HepG2 (cell line): Measurements from ENCODE around the gene CIROP. TPM values are rescaled to one million over a fixed set of nuclear protein-coding genes. Genes with fewer than 3 reads are reported as not detected.

ENCODE experiments used
- ATAC-seq: fragments of 200-7000 bp; cut with Tn5 transposase; 3 replicates; pipeline ENCODE4 v1.9.1; 2020; ENCODE audit warnings: mild to moderate bottlenecking, moderate library complexity
- BruUV-seq: library from RNA; stranded (reverse); fragments of 400-500 nt; replicated peaks from 2 replicates; lab custom pipeline; 2021; lab: Mats Ljungman, UMichigan
- CTCF ChIA-PET: fragments of 300-600 bp; formaldehyde crosslinking; extraction: SDS; loops from one replicate; lab custom pipeline; 2021; ENCODE audit warnings: low total read pairs, inconsistent platforms, low intra/inter-chr PET ratio; lab: Yijun Ruan, JAX
- POLR2A ChIA-PET: fragments of 350-600 bp; sonication (Branson Sonifier 250); formaldehyde crosslinking; loops from one replicate; lab custom pipeline; 2020; ENCODE audit warnings: antibody characterized with exemption, inconsistent platforms; lab: Yijun Ruan, JAX
- DNase-seq: peaks from one replicate; pipeline ENCODE4 v3.0.0-alpha.2; 2015; ENCODE audit warnings: low spot score
- FAIRE-seq: peaks from 3 replicates; lab custom pipeline; 2011; peaks lifted over from hg19 to GRCh38; lab: Jason Lieb, UNC
- H2AFZ ChIP-seq: one replicate; pipeline ENCODE4 v1.6.1; 2011; ENCODE audit warnings: low read length, inconsistent platforms
- H3K27ac ChIP-seq: fragments of 300-600 bp; 3 replicates; pipeline ENCODE4 v1.8.0; 2011; ENCODE audit warnings: mixed run types, mild to moderate bottlenecking, mixed read lengths, low read length, inconsistent platforms; ENCODE audit not compliant: insufficient read depth; ENCODE audit errors: extremely low read length
- H3K27me3 ChIP-seq, 2 experiments: fragments of 200-600 bp in 1 of 2; 2 replicates in 1 of 2; 3 replicates in 1 of 2; pipeline versions ENCODE4 v1.6.0 to v1.8.0; 2011; ENCODE audit warnings: low read length in 2 of 2, mild to moderate bottlenecking in 2 of 2, moderate library complexity in 2 of 2, inconsistent platforms in 1 of 2; ENCODE audit not compliant: insufficient read depth in 2 of 2, control insufficient read depth in 1 of 2
- H3K36me3 ChIP-seq, 2 experiments: fragments of 200-600 bp in 1 of 2; replicated peaks in 1 of 2; 2 replicates in 1 of 2; 3 replicates in 1 of 2; pipeline versions ENCODE4 v1.5.1 to v1.8.0; 2011; ENCODE audit warnings: low read length in 2 of 2, inconsistent platforms in 1 of 2; ENCODE audit not compliant: insufficient read depth in 2 of 2, control insufficient read depth in 1 of 2
- H3K4me1 ChIP-seq: 2 replicates; pipeline ENCODE4 v1.5.1; 2012; ENCODE audit warnings: low read length, inconsistent platforms; ENCODE audit not compliant: insufficient read depth
- H3K4me2 ChIP-seq: 2 replicates; pipeline ENCODE4 v1.6.0; 2011; ENCODE audit warnings: low read depth, low read length, inconsistent platforms
- H3K4me3 ChIP-seq, 3 experiments: fragments of 200-600 bp in 1 of 3; sonication (generic), shearing (Covaris generic) in 1 of 3; replicated peaks in 1 of 3; 2 replicates each; pipeline ENCODE4 v1.5.1; 2011 to 2016; ENCODE audit warnings: low read length in 3 of 3, inconsistent platforms in 2 of 3, low read depth in 2 of 3, mild to moderate bottlenecking in 2 of 3, control low read depth in 1 of 3, mixed read lengths in 1 of 3; ENCODE audit not compliant: insufficient read depth in 1 of 3
- H3K79me2 ChIP-seq: one replicate; pipeline ENCODE4 v1.6.1; 2011; ENCODE audit warnings: low read length, inconsistent platforms; ENCODE audit not compliant: insufficient read depth
- H3K9ac ChIP-seq: 2 replicates; pipeline ENCODE4 v1.6.0; 2011; ENCODE audit warnings: mild to moderate bottlenecking, low read depth, low read length, inconsistent platforms; ENCODE audit not compliant: insufficient read depth
- H3K9me3 ChIP-seq: 2 replicates; pipeline ENCODE4 v1.5.1; 2012; ENCODE audit warnings: mild to moderate bottlenecking, low read length
- H4K20me1 ChIP-seq: 2 replicates; pipeline ENCODE4 v1.6.0; 2011; ENCODE audit warnings: inconsistent platforms, mild to moderate bottlenecking, low read length, moderate library complexity; ENCODE audit not compliant: insufficient read depth
- BCL6 ChIP-seq: IDR thresholded peaks from 2 replicates; pipeline ENCODE4 v1.6.1; 2016; ENCODE audit warnings: missing genetic modification reagents, missing compliant biosample characterization
- EZH2 ChIP-seq: conservative IDR thresholded peaks from 2 replicates; pipeline ENCODE4 v1.6.1; 2012; ENCODE audit warnings: mild to moderate bottlenecking, low read depth, low read length, moderate library complexity
- KMT2A ChIP-seq: sonication (generic); formaldehyde crosslinking; IDR thresholded peaks from 2 replicates; pipeline ENCODE4 v1.4.0; 2020; ENCODE audit warnings: missing genetic modification reagents
- ZNF331 ChIP-seq: sonication (generic); formaldehyde crosslinking; IDR thresholded peaks from 2 replicates; pipeline ENCODE4 v1.4.0; 2020; ENCODE audit warnings: missing genetic modification reagents
- ZNF572 ChIP-seq: sonication (generic); formaldehyde crosslinking; IDR thresholded peaks from 2 replicates; pipeline ENCODE4 v1.5.1; 2020; ENCODE audit warnings: mild to moderate bottlenecking, missing genetic modification reagents
- WGBS: methylation state at CpG from one replicate; pipeline ENCODE4 v1.1.6; 2017; ENCODE audit warnings: low lambda C conversion rate; 5-methylcytosine and 5-hydroxymethylcytosine counted together
- in situ Hi-C: cut with HindIII; loops from 2 replicates; pipeline ENCODE4 v1.10.0; 2017; ENCODE audit warnings: low pct_unique_long_range_greater_than_20kb; ENCODE audit not compliant: extremely low pct_ligation_motif_present
- intact Hi-C: fragments of 100-400 bp; cut with micrococcal nuclease; formaldehyde crosslinking; loops from one replicate; pipeline ENCODE4 v1.10.0; 2022; ENCODE audit not compliant: unreplicated experiment
- polyA plus RNA-seq, 8 experiments: library from polyadenylated mRNA; depleted of rRNA in 3 of 8; stranded (reverse) in 7 of 8; unstranded in 1 of 8; fragments of >200 nt; fragmentation: Illumina TruSeq in 4 of 8; extraction: Trizol in 4 of 8; gene quantifications; 2 replicates each; pipeline versions ENCODE4 v1.2.1 to v1.2.3, GENCODE V29; 2011 to 2016; ENCODE audit warnings: low read depth in 4 of 8, missing spikeins in 1 of 8, mixed read lengths in 1 of 8; ENCODE audit not compliant: insufficient read depth in 1 of 8
- total RNA-seq, 5 experiments: library from RNA; depleted of rRNA; stranded (reverse); fragments of >200 nt; fragmentation: Illumina TruSeq; extraction: Trizol; gene quantifications; 2 replicates each; pipeline ENCODE4 v1.2.3, GENCODE V29; 2016; ENCODE audit warnings: low read depth in 1 of 5
- TF ChIP-seq, protein P1 (sequence below): sonication (generic); formaldehyde crosslinking; IDR thresholded peaks from 2 replicates; pipeline ENCODE4 v1.4.0; 2020; ENCODE audit warnings: missing genetic modification reagents

The CIROP gene
- total and polyA plus RNA-seq, 2 of the 13 experiments (the other 11 are each of a cell fraction or from before 2014, with no cell fraction given) = 0.07 TPM; not detected in 1

DNA sequence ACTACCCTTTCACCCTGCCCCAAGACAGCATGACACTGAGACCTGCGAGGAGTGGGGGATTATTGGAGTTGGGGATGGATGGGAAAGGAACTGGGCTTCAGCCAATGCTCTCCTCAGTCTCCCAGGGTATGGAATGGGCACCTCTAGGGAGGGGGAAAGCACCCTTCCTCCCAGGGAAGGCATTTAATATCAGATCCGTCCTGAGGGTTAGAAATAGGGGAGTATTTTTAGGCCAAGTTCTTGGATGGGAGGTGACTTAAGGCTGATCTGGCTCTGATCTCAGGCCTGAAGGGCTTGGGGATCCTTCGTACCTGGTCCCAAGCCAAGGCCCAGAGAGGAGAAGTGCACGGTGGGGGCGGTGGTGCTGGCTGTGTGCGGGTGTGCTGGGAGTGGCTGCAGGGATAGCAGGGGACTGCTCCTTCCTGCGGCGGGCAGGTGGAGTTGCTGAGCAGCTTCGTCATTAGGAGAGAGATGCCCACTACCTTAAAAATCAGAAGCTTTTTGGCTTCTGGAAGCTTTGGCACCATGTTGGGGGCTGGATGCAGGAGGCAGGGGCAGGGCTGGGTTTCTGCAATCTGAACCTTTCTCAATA is 21.2 kb upstream of the CIROP start:
- in situ Hi-C loops (no loop called here), intact Hi-C loops (no loop called here)
- WGBS = 1% methylated on average over 9 of the region's 9 CpGs
- Histone ChIP-seq H2AFZ (no peak overlapping the region), H3K9ac (no peak overlapping the region), H3K27ac (no peak overlapping the region), H3K9me3 (no peaks in the 10 kb centered on the region), H3K4me1 (no peaks in the 10 kb centered on the region), H3K4me2 (no peak overlapping the region), H3K79me2 (no peaks in the 10 kb centered on the region), H4K20me1 (no peaks in the 10 kb centered on the region), H3K36me3 (no peaks in the 10 kb centered on the region), H3K4me3 (no peak overlapping the region), H3K27me3 (peaks cover 43 to 97% of the 10 kb centered on the region in 2 experiments)
- ChIA-PET CTCF (no interaction called here), POLR2A (interaction anchor here (1.3 kb wide), 1 partner anchor 31 kb away, joined by 5 read pairs; the partner anchor contains the start of genes ACIN1 and C14orf119)
- TF ChIP-seq KMT2A (CRISPR knock-in tag) = 0 out of 2 replicates have a peak, but pooled peaks have one; percentile 29
- 0 out of 2 replicates have a peak, but pooled peaks have one; percentile 42 for TF ChIP-seq ZNF572 (CRISPR knock-in tag)
- TF ChIP-seq EZH2 = peak; percentile 95
- TF ChIP-seq ZNF331 (CRISPR knock-in tag) = no peak
- no peak for TF ChIP-seq BCL6 (CRISPR knock-in tag)
- DNase-seq = no peak
- FAIRE-seq = no peak
- BruUV-seq = no TSS peak
- ATAC-seq = peak; percentile 70

DNA sequence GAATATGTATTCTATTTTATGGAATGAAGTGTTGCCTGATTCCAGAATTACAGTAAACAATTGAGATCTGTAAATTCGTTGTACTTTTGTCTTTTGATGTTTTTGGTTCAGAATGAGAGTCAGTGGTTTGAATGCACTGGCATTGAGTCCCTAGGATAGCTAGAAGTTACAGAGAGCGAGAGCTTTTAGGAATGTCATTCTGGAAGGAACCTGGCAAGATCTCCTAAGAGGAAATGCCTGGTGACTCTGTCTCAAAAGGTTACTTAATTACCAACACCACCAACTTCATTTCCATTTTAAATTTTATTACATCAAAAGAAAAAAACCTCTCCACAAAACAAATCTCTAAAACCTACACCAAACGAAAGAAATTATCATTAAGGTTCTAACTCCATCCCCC is 20.2 kb upstream of the CIROP start:
- DNase-seq = no peak
- ATAC-seq = no peak
- Histone ChIP-seq H3K27ac (no peak overlapping the region), H3K4me3 (no peak overlapping the region), H2AFZ (no peak overlapping the region), H3K79me2 (no peaks in the 10 kb centered on the region), H3K4me2 (no peak overlapping the region), H4K20me1 (no peaks in the 10 kb centered on the region), H3K4me1 (peaks cover under 1% of the 10 kb centered on the region; the same call in 1 of the 2 replicates), H3K27me3 (peaks cover 43 to 93% of the 10 kb centered on the region in 2 experiments), H3K9ac (no peak overlapping the region), H3K9me3 (no peaks in the 10 kb centered on the region), H3K36me3 (no peaks in the 10 kb centered on the region)
- ChIA-PET POLR2A (interaction anchor here (1.3 to 1.4 kb wide), 2 partner anchors 30 to 53 kb away, joined by 3 to 5 read pairs; partner anchors contain the start of genes ACIN1 and C14orf119), CTCF (interaction anchor here (9.6 kb wide), 1 partner anchor 60 kb away, joined by 493 read pairs; the partner anchor contains the start of gene SLC7A8)
- BruUV-seq = no TSS peak
- FAIRE-seq = no peak
- TF ChIP-seq, protein P1, sequence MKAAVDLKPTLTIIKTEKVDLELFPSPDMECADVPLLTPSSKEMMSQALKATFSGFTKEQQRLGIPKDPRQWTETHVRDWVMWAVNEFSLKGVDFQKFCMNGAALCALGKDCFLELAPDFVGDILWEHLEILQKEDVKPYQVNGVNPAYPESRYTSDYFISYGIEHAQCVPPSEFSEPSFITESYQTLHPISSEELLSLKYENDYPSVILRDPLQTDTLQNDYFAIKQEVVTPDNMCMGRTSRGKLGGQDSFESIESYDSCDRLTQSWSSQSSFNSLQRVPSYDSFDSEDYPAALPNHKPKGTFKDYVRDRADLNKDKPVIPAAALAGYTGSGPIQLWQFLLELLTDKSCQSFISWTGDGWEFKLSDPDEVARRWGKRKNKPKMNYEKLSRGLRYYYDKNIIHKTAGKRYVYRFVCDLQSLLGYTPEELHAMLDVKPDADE (CRISPR knock-in tag) = no peak
- in situ Hi-C loops = no loop called here
- 7% methylated on average over 3 of the region's 3 CpGs for WGBS
- intact Hi-C loops = no loop called here
